Measurements from ENCODE around the gene KCMF1. TPM values are rescaled to one million over a fixed set of nuclear protein-coding genes. Genes with fewer than 3 reads are reported as not detected.

The KCMF1 gene
- total RNA-seq, 2 donors from 2014 or later = 40.6 to 46.7 TPM

GRCh38 chr2:85083092-85083491 is 112.1 kb downstream of the KCMF1 start:
- no peaks in the 10 kb centered on the region for H3K36me3 ChIP-seq
- no peak overlapping the region for H3K27ac ChIP-seq
- H3K4me1 ChIP-seq (ENCODE audit: control insufficient read depth in 1 of 2, low read depth in 2 of 2) = no peaks in the 10 kb centered on the region
- no peak overlapping the region for H3K4me3 ChIP-seq
- DNase-seq (ENCODE audit: low spot score) = no peak
- TF ChIP-seq CTCF (IDR thresholded peaks at IDR 0.05) = no peak
- no peak for ATAC-seq (ENCODE audit: insufficient number of reproducible peaks, low FRiP score, low read depth)
- H3K9me3 ChIP-seq = no peaks in the 10 kb centered on the region
- H3K27me3 ChIP-seq (replicated peaks; ENCODE audit: insufficient read depth) = no peaks in the 10 kb centered on the region

- no peak for DNase-seq (ENCODE audit: low spot score)
- Histone ChIP-seq H3K4me3 (no peak overlapping the region), H3K36me3 (no peaks in the 10 kb centered on the region), H3K27me3 (replicated peaks; ENCODE audit: insufficient read depth) (no peaks in the 10 kb centered on the region), H3K27ac (no peak overlapping the region), H3K9me3 (no peaks in the 10 kb centered on the region), H3K4me1 (ENCODE audit: control insufficient read depth in 1 of 2, low read depth in 2 of 2) (no peaks in the 10 kb centered on the region)
- no peak for ATAC-seq (ENCODE audit: insufficient number of reproducible peaks, low FRiP score, low read depth)
- TF ChIP-seq CTCF (IDR thresholded peaks at IDR 0.05) = no peak
These were observed 114.6 kb downstream of the KCMF1 start for GRCh38 chr2:85085563-85085962.

GRCh38 chr2:85087541-85087940 is 116.6 kb downstream of the KCMF1 start:
- no peaks in the 10 kb centered on the region for H3K27me3 ChIP-seq (replicated peaks; ENCODE audit: insufficient read depth)
- TF ChIP-seq CTCF (IDR thresholded peaks at IDR 0.05) = no peak

GRCh38 chr2:85088921-85089320 is 118.0 kb downstream of the KCMF1 start:
- no peak for TF ChIP-seq CTCF (IDR thresholded peaks at IDR 0.05)
- DNase-seq (ENCODE audit: low spot score) (no peak), ATAC-seq (ENCODE audit: insufficient number of reproducible peaks, low FRiP score, low read depth) (no peak)
- H3K27ac ChIP-seq = no peak overlapping the region
- no peak overlapping the region for H3K4me3 ChIP-seq
- no peaks in the 10 kb centered on the region for H3K4me1 ChIP-seq (ENCODE audit: control insufficient read depth in 1 of 2, low read depth in 2 of 2)
- H3K27me3 ChIP-seq (replicated peaks; ENCODE audit: insufficient read depth) = no peaks in the 10 kb centered on the region
- H3K36me3 ChIP-seq = no peaks in the 10 kb centered on the region
- H3K9me3 ChIP-seq = no peaks in the 10 kb centered on the region

More at GRCh38 chr2:85087541-85087940, 116.6 kb downstream of the KCMF1 start:
- H3K9me3 ChIP-seq = no peaks in the 10 kb centered on the region
- DNase-seq (ENCODE audit: low spot score) (no peak), ATAC-seq (ENCODE audit: insufficient number of reproducible peaks, low FRiP score, low read depth) (no peak)
- no peaks in the 10 kb centered on the region for H3K36me3 ChIP-seq
- H3K27ac ChIP-seq = no peak overlapping the region
- H3K4me1 ChIP-seq (ENCODE audit: control insufficient read depth in 1 of 2, low read depth in 2 of 2) = no peaks in the 10 kb centered on the region
- H3K4me3 ChIP-seq = no peak overlapping the region

- Histone ChIP-seq H3K4me1 (ENCODE audit: control insufficient read depth in 1 of 2, low read depth in 2 of 2) (no peaks in the 10 kb centered on the region), H3K9me3 (no peaks in the 10 kb centered on the region), H3K36me3 (no peaks in the 10 kb centered on the region), H3K27me3 (replicated peaks; ENCODE audit: insufficient read depth) (no peaks in the 10 kb centered on the region), H3K4me3 (no peak overlapping the region), H3K27ac (no peak overlapping the region)
- no peak for DNase-seq (ENCODE audit: low spot score)
- ATAC-seq (ENCODE audit: insufficient number of reproducible peaks, low FRiP score, low read depth) = no peak
- TF ChIP-seq CTCF (IDR thresholded peaks at IDR 0.05) = no peak
These were observed 118.6 kb downstream of the KCMF1 start for GRCh38 chr2:85089585-85089984.

All from thoracic aorta (tissue), 2 donors.